SK-N-SH treated with all-trans-retinoic acid at 6 μM for 48 hours (cell line): ENCODE data around the gene OR6B3.
"Not testable (repeated sequence)": the region's sequence is repeated elsewhere in the genome, so short reads cannot be mapped to it uniquely, and the experiment has no call there.

Source experiments
- ATAC-seq: fragments of 200-7000 bp; cut with Tn5 transposase; 3 replicates; pipeline ENCODE4 v1.9.1; 2020; ENCODE audit warnings: mild to moderate bottlenecking, moderate library complexity
- BACH2 ChIP-seq: fragments of 250-450 bp; sonication (Bioruptor Pico); IDR thresholded peaks from 2 replicates; pipeline ENCODE4 v1.9.0; 2021; ENCODE audit warnings: mild to moderate bottlenecking, borderline replicate concordance
- CREB5 ChIP-seq: fragments of 250-450 bp; sonication (Bioruptor Pico); IDR thresholded peaks from 2 replicates; pipeline ENCODE4 v1.5.1; 2020; ENCODE audit warnings: low read depth, mild to moderate bottlenecking, moderate library complexity
- CSDC2 ChIP-seq: fragments of 250-450 bp; sonication (Bioruptor Pico); IDR thresholded peaks from 2 replicates; pipeline ENCODE4 v1.5.0; 2020; ENCODE audit warnings: mild to moderate bottlenecking, moderate library complexity
- ESRRG ChIP-seq: fragments of 250-450 bp; sonication (Bioruptor Pico); IDR thresholded peaks from 2 replicates; pipeline ENCODE4 v1.6.1; 2021; ENCODE audit warnings: mild to moderate bottlenecking
- ISL1 ChIP-seq: fragments of 250-450 bp; sonication (Bioruptor Pico); IDR thresholded peaks from 2 replicates; pipeline ENCODE4 v2.1.2; 2022; ENCODE audit warnings: mild to moderate bottlenecking, moderate library complexity
- OSR1 ChIP-seq: fragments of 250-450 bp; sonication (Bioruptor Pico); IDR thresholded peaks from 2 replicates; pipeline ENCODE4 v1.8.0; 2022; ENCODE audit warnings: moderate library complexity, mild to moderate bottlenecking, inconsistent platforms
- PATZ1 ChIP-seq: fragments of 250-450 bp; sonication (Bioruptor Pico); IDR thresholded peaks from 2 replicates; pipeline ENCODE4 v1.8.0; 2020; ENCODE audit warnings: mild to moderate bottlenecking, moderate library complexity, borderline replicate concordance
- POU6F1 ChIP-seq: fragments of 250-450 bp; sonication (Bioruptor Pico); IDR thresholded peaks from 2 replicates; pipeline ENCODE4 v1.8.0; 2021; ENCODE audit warnings: low read depth, mild to moderate bottlenecking, moderate library complexity, borderline replicate concordance
- PPARA ChIP-seq: fragments of 250-450 bp; sonication (Bioruptor Pico); IDR thresholded peaks from 2 replicates; pipeline ENCODE4 v1.5.0; 2020; ENCODE audit warnings: mild to moderate bottlenecking, borderline replicate concordance
- RARB ChIP-seq: fragments of 250-450 bp; sonication (Bioruptor Pico); IDR thresholded peaks from 2 replicates; pipeline ENCODE4 v1.8.0; 2021; ENCODE audit warnings: mild to moderate bottlenecking, moderate library complexity
- SNAI2 ChIP-seq: fragments of 250-450 bp; sonication (Bioruptor Pico); IDR thresholded peaks from 2 replicates; pipeline ENCODE4 v1.5.0; 2020; ENCODE audit warnings: mild to moderate bottlenecking, moderate library complexity
- TCF4 ChIP-seq: fragments of 250-450 bp; sonication (Bioruptor Pico); IDR thresholded peaks from 2 replicates; pipeline ENCODE4 v1.8.0; 2021; ENCODE audit warnings: mild to moderate bottlenecking, moderate library complexity, borderline replicate concordance
- TOX ChIP-seq: fragments of 250-450 bp; sonication (Bioruptor Pico); IDR thresholded peaks from 2 replicates; pipeline ENCODE4 v1.8.0; 2021; ENCODE audit warnings: mild to moderate bottlenecking, moderate library complexity, borderline replicate concordance
- ZC3H10 ChIP-seq: fragments of 250-450 bp; sonication (Bioruptor Pico); IDR thresholded peaks from 2 replicates; pipeline ENCODE4 v1.5.1; 2021; ENCODE audit warnings: mild to moderate bottlenecking, moderate library complexity
- ZFP3 ChIP-seq: fragments of 250-450 bp; sonication (Bioruptor Pico); IDR thresholded peaks from 2 replicates; pipeline ENCODE4 v1.5.0; 2020; ENCODE audit warnings: mild to moderate bottlenecking, moderate library complexity
- ZFP30 ChIP-seq: fragments of 450-650 bp; formaldehyde crosslinking; IDR thresholded peaks from 2 replicates; pipeline ENCODE4 v1.5.0; 2022; ENCODE audit warnings: mild to moderate bottlenecking, moderate library complexity
- ZNF565 ChIP-seq: fragments of 450-650 bp; formaldehyde crosslinking; conservative IDR thresholded peaks from 2 replicates; pipeline ENCODE4 v1.5.0; 2020; ENCODE audit warnings: low read depth, mild to moderate bottlenecking, moderate library complexity
- ZNF70 ChIP-seq: fragments of 450-650 bp; formaldehyde crosslinking; IDR thresholded peaks from 2 replicates; pipeline ENCODE4 v1.5.0; 2020; ENCODE audit warnings: mild to moderate bottlenecking, moderate library complexity
- ZNF8 ChIP-seq: fragments of 450-650 bp; formaldehyde crosslinking; IDR thresholded peaks from 2 replicates; pipeline ENCODE4 v1.5.0; 2020; ENCODE audit warnings: mild to moderate bottlenecking, moderate library complexity
- TF ChIP-seq, protein P1 (sequence below): fragments of 250-450 bp; sonication (Bioruptor Pico); IDR thresholded peaks from 2 replicates; pipeline ENCODE4 v1.5.0; 2020; ENCODE audit warnings: mild to moderate bottlenecking, moderate library complexity
- TF ChIP-seq, protein P2 (sequence below): fragments of 250-450 bp; sonication (Bioruptor Pico); IDR thresholded peaks from 2 replicates; pipeline ENCODE4 v1.5.1; 2021; ENCODE audit warnings: mild to moderate bottlenecking, moderate library complexity

The OR6B3 gene

DNA sequence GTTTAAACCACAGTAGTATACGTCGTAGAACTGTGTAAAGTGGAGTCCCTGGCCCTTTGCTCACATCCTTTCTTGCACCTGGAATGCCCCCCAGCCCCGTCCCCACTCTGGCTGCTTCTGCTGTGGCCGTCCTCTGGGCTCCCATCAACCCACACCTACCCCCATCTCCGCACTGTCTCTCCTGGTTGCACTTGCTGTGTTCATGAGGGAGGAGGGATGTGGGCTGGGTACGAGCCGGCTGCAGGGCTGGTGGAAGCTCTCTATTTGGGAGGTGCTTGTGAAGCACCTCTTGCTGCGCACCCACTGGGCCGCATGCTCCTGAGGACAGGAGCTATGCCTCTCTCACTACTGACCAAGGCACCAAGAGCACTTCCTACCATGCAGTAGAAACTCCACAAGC, 5.1 kb downstream of the OR6B3 start:
- TF ChIP-seq ISL1, result no peak
- no peak for TF ChIP-seq PPARA (CRISPR knock-in tag)
- no peak for TF ChIP-seq ZNF565 (CRISPR knock-in tag)
- TF ChIP-seq, protein P1, sequence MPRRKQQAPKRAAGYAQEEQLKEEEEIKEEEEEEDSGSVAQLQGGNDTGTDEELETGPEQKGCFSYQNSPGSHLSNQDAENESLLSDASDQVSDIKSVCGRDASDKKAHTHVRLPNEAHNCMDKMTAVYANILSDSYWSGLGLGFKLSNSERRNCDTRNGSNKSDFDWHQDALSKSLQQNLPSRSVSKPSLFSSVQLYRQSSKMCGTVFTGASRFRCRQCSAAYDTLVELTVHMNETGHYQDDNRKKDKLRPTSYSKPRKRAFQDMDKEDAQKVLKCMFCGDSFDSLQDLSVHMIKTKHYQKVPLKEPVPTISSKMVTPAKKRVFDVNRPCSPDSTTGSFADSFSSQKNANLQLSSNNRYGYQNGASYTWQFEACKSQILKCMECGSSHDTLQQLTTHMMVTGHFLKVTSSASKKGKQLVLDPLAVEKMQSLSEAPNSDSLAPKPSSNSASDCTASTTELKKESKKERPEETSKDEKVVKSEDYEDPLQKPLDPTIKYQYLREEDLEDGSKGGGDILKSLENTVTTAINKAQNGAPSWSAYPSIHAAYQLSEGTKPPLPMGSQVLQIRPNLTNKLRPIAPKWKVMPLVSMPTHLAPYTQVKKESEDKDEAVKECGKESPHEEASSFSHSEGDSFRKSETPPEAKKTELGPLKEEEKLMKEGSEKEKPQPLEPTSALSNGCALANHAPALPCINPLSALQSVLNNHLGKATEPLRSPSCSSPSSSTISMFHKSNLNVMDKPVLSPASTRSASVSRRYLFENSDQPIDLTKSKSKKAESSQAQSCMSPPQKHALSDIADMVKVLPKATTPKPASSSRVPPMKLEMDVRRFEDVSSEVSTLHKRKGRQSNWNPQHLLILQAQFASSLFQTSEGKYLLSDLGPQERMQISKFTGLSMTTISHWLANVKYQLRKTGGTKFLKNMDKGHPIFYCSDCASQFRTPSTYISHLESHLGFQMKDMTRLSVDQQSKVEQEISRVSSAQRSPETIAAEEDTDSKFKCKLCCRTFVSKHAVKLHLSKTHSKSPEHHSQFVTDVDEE (CRISPR knock-in tag), result no peak
- no peak for TF ChIP-seq BACH2
- TF ChIP-seq TCF4 (CRISPR knock-in tag), result no peak
- no peak for TF ChIP-seq ZC3H10 (CRISPR knock-in tag)
- no peak for TF ChIP-seq ZFP3
- no peak for TF ChIP-seq RARB (CRISPR knock-in tag)
- TF ChIP-seq ZFP30 (CRISPR knock-in tag), result no peak
- no peak for TF ChIP-seq ZNF8 (CRISPR knock-in tag)
- TF ChIP-seq CSDC2, result no peak
- TF ChIP-seq CREB5 (CRISPR knock-in tag), result no peak
- no peak for ATAC-seq

- no peak for ATAC-seq
- TF ChIP-seq PATZ1 (CRISPR knock-in tag) (no peak), ZNF70 (CRISPR knock-in tag) (no peak), BACH2 (no peak), CSDC2 (no peak), CREB5 (CRISPR knock-in tag) (no peak), ESRRG (CRISPR knock-in tag) (no peak), ZFP30 (CRISPR knock-in tag) (no peak), ZNF8 (CRISPR knock-in tag) (no peak), ZNF565 (CRISPR knock-in tag) (no peak), TCF4 (CRISPR knock-in tag) (no peak), SNAI2 (no peak), TOX (CRISPR knock-in tag) (no peak), ZFP3 (no peak), OSR1 (CRISPR knock-in tag) (no peak)
- TF ChIP-seq, protein P2, sequence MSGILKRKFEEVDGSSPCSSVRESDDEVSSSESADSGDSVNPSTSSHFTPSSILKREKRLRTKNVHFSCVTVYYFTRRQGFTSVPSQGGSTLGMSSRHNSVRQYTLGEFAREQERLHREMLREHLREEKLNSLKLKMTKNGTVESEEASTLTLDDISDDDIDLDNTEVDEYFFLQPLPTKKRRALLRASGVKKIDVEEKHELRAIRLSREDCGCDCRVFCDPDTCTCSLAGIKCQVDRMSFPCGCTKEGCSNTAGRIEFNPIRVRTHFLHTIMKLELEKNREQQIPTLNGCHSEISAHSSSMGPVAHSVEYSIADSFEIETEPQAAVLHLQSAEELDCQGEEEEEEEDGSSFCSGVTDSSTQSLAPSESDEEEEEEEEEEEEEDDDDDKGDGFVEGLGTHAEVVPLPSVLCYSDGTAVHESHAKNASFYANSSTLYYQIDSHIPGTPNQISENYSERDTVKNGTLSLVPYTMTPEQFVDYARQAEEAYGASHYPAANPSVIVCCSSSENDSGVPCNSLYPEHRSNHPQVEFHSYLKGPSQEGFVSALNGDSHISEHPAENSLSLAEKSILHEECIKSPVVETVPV (CRISPR knock-in tag), result no peak
- TF ChIP-seq, all 23 proteins: peak for 0
Measured at GRCh38 chr2:240045098-240045497, 8.2 kb downstream of the OR6B3 start.

DNA sequence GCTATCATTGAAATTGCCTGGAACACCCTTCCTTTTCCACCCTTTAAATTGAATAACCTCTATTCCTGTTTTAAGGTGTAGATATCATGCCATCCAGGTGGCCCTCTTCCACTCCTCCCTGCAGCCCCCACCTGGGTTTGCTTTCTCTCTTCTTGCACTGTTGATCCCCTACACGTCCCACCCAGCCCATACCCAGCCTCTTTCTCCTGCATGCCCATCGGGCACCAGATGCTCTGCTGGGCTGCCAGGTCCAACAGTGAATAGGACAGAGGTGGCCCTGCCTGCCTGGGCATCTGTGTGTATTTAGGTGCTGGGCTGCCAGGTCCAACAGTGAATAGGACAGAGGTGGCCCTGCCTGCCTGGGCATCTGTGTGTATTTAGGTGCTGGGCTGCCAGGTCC, 9.2 kb downstream of the OR6B3 start:
- not testable (repeated sequence) for ATAC-seq

DNA sequence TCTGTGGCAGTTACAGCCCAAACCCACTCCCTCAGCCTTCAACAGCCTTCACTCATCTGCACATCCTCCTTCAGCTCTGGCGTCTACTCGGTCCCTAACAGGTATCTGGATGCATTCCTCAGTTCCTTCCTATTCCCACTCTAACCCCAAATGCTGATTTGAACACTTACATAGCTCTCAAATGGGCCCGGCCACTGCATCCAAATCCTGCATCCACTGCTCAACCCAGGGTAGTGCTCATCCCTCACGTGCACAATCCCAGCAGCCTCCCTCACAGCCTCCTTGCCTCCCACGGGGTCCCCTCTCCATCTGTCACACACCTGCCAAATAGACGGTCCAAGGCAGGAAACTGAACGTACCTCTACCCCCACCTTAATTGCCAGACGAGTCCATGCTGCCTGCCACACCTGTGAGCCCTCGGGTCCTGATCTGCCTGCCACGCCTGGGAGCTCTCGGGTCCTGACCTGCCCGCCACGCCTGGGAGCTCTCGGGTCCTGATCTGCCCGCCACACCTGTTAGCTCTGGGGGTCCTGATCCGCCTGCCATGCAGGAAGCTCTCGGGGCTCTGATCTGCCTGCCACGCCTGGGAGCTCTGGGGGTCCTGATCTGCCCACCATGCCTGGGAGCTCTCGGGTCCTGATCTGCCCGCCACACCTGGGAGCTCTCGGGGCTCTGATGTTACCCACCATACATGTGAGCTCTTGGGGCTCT, 9.9 kb downstream of the OR6B3 start:
- no peak for ATAC-seq
- TF ChIP-seq POU6F1 (CRISPR knock-in tag) (no peak), ZNF70 (CRISPR knock-in tag) (no peak), TCF4 (CRISPR knock-in tag) (no peak), OSR1 (CRISPR knock-in tag) (no peak), ZFP3 (no peak), ISL1 (no peak), ZNF565 (CRISPR knock-in tag) (no peak)
